Measurements from ENCODE around the gene TGM3. TPM values are rescaled to one million over a fixed set of nuclear protein-coding genes. Genes with fewer than 3 reads are reported as not detected.

Gene TGM3
- polyA plus RNA-seq, 10 donors: 0.15 to 0.69 (median 0.26) TPM

- no peak for DNase-seq
These were observed 84.8 kb downstream of the TGM3 start, which contains the start of gene TGM6 for GRCh38 chr20:2380601-2381000. TGM6 (plus strand) TSS chr20:2380901; CDS start chr20:2380969, 68 bp downstream.

- DNase-seq: no peak
These were observed 85.5 kb downstream of the TGM3 start for GRCh38 chr20:2381303-2381702.

- no peak for DNase-seq
These were observed 87.0 kb downstream of the TGM3 start for GRCh38 chr20:2382833-2383232.

GRCh38 chr20:2385026-2385425 is 89.2 kb downstream of the TGM3 start:
- no peak for DNase-seq

GRCh38 chr20:2385496-2385895 is 89.7 kb downstream of the TGM3 start:
- no peak for DNase-seq

- DNase-seq: peak in 1 of 3 donors; percentile 43
These were observed 90.8 kb downstream of the TGM3 start for GRCh38 chr20:2386516-2387179.

- DNase-seq: peak in 2 of 3 donors; percentile 7 to 9
These were observed 91.4 kb downstream of the TGM3 start for GRCh38 chr20:2387180-2387577.

- no peak for DNase-seq
These were observed 91.8 kb downstream of the TGM3 start for GRCh38 chr20:2387580-2387979.

Other genes with a start within 250 kb of the TGM3 start
- 10 to 100 TPM in 2 of 10 donors, 1 to 10 TPM in 8; 6.7 to 10.5 (median 7.9) TPM for gene STK35, start 194.2 kb upstream of the TGM3 start, polyA plus RNA-seq (ENCODE audit: insufficient read length in 10 of 10)
- not detected for gene TGM6, start 84.9 kb downstream of the TGM3 start, polyA plus RNA-seq (ENCODE audit: insufficient read length in 10 of 10)
- 100 to 1,000 TPM in 3 of 10 donors, 10 to 100 TPM in 7; 64.6 to 124 (median 82.7) TPM for gene SNRPB, start 174.8 kb downstream of the TGM3 start, polyA plus RNA-seq (ENCODE audit: insufficient read length in 10 of 10)
- gene ZNF343, start 212.9 kb downstream of the TGM3 start, polyA plus RNA-seq (ENCODE audit: insufficient read length in 10 of 10): 10 to 100 TPM in 3 of 10 donors, 1 to 10 TPM in 7; 7.8 to 12.8 (median 9.3) TPM
- under 1 TPM in 8 of 10 donors, not detected in 2; 0.04 to 0.27 (median 0.06) TPM for gene TMC2, start 240.6 kb downstream of the TGM3 start, polyA plus RNA-seq (ENCODE audit: insufficient read length in 10 of 10)